Measurements from ENCODE around the gene MEMO1. TPM values are rescaled to one million over a fixed set of nuclear protein-coding genes. Genes with fewer than 3 reads are reported as not detected.
A peak's percentile ranks its signal among the peaks of the same experiment; 100 is the strongest.
"Not testable (repeated sequence)": the region's sequence is repeated elsewhere in the genome, so short reads cannot be mapped to it uniquely, and the experiment has no call there.

The MEMO1 gene
- total RNA-seq, 1 donor, result 28.8 TPM

- DNase-seq (ENCODE audit: low read depth in 2 of 3, low spot score in 2 of 3), result no peak
Observed at GRCh38 chr2:31958140-31958717, 52.6 kb downstream of the MEMO1 start.

- DNase-seq (ENCODE audit: low read depth in 2 of 3, low spot score in 2 of 3), result no peak
Observed at GRCh38 chr2:31957354-31958139, 53.3 kb downstream of the MEMO1 start.

DNA sequence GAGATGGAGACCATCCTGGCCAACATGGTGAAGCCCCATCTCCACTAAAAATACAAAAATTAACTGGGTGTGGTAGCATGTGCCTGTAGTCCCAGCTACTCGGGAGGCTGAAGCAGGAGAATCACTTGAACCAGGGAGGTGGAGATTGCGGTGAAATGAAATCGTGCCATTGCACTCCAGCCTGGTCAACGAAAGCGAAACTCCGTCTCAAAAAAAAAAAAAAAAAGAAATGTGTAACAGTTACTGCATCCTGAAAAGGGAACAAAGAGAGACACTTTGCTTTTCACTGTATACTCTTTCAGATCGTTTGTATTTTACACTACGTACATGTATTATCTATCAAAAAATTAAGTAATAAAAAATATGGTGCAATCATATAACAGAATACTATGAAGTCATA, 53.9 kb downstream of the MEMO1 start:
- peak in 2 of 3 donors; percentile 10 to 17 for DNase-seq (ENCODE audit: low read depth in 2 of 3, low spot score in 2 of 3)

- DNase-seq (ENCODE audit: low read depth in 2 of 3, low spot score in 2 of 3), result no peak
Observed at GRCh38 chr2:31956312-31956711, 54.5 kb downstream of the MEMO1 start.

DNA sequence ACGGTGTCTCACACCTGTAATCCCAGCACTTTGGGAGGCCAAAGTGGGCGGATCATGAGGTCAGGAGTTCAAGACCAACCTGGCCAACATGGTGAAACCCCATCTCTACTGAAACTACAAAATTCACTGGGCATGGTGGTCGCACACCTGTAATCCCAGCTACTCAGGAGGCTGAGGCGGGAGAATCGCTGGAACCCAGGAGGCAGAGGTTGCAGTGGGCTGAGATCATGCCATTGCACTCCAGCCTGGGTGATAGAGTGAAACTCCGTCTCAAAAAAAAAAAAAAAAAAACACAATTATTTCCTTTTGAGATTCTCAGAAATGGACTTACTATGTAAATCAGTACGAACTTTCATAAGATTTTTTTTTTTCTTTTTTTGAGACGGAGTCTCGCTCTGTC, 57.7 kb downstream of the MEMO1 start:
- DNase-seq (ENCODE audit: low read depth in 2 of 3, low spot score in 2 of 3), result not testable (repeated sequence)

GRCh38 chr2:31950946-31951562, 59.8 kb downstream of the MEMO1 start:
- DNase-seq (ENCODE audit: low read depth in 2 of 3, low spot score in 2 of 3), result no peak

- no peak for DNase-seq (ENCODE audit: low read depth in 2 of 3, low spot score in 2 of 3)
Observed at GRCh38 chr2:31947871-31948270, 62.9 kb downstream of the MEMO1 start.

DNA sequence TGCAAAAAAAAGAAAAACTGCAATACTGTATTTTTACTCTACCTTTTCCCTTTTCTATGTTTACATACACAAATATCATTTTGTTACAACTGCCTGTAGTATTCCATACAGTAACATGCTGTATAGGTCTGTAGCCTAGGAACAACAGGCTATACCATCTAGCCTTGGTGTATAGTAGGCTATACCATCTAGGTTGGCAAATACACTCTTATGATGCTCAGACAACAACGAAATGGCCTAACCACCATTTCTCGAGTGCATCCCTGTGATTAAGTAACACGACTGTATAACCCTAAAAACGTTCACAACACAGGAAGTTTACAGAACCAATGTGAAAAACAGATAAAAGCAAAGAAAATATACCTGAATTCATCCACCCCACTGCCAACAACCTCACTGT, 64.0 kb downstream of the MEMO1 start:
- DNase-seq (ENCODE audit: low read depth in 2 of 3, low spot score in 2 of 3), result no peak

DNA sequence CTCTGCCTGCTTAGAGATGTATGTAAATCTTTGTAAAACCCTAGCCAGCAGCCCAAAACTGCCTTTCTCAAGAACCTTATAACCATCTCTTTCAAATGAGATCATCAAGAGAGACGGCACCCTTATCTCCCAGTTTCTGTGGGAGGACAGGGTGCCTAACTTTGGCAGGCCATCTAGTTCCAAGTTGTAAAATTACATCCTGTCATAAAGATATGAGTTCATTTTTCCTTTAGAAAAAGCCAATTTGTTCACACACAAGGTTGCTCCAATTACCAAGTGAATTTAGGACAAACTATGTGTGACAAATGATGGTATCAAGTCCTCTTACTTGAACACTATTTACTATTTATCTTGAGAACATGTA, 65.3 kb downstream of the MEMO1 start:
- DNase-seq (ENCODE audit: low read depth in 2 of 3, low spot score in 2 of 3), result no peak

GRCh38 chr2:31944828-31945571, 65.8 kb downstream of the MEMO1 start:
- no peak for DNase-seq (ENCODE audit: low read depth in 2 of 3, low spot score in 2 of 3)

- DNase-seq (ENCODE audit: low read depth in 2 of 3, low spot score in 2 of 3), result no peak
Observed at GRCh38 chr2:31943636-31944225, 67.1 kb downstream of the MEMO1 start.

DNA sequence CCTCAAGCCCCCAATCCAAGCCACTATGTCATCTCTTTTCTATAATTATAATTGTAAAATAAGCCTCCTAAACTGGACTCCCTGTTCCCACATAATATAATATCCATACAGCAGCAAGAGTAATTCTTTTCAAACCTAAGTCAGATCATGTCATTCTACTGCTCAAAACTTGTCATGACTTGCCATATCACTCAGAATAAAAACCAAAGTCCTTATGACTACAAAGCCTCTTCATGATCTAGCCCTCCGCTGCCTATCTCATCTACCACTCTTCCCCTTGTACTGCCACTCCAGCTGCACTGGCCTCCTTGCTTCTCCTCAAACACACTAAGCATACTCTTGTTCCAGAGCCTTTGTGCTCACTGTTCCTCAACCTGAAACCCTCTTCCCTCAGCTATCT, 69.9 kb downstream of the MEMO1 start:
- no peak for DNase-seq (ENCODE audit: low read depth in 2 of 3, low spot score in 2 of 3)

DNA sequence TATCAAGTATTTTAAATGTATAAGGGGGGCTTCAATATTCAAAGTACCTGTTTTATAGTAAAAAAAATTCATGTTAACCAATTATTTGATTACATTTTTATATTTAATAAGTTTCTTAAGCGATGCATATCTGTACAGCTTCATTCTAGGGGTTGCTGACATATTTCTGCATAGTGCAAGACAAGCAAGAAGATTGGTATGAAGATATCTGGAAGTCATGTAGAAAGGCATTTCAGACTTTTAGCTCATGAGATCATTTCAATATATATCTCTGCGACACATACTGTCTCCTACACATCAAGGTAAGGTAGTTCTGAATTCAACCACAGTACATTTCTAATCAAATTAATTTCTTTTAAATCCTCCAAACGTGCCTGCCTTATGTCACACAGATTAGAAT, 73.1 kb downstream of the MEMO1 start:
- no peak for DNase-seq (ENCODE audit: low read depth in 2 of 3, low spot score in 2 of 3)

DNA sequence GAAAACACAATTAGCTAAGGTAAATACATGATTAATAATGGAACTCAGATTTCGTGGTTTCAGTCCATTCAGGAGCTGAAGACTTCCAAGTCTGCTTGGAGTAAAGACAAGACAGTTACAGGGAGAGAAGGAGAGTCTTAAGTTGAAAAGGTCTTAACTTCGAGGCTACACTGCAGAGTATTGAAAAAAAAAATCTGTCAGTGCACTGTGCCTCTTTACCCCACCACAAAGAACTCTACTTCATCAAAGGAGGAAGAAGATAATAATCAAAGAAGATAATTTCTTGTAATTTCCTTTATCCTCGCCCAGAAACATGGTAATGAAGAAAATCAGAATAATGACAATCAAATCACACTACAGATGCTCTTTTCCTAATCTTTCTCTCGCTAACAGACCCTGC, 75.4 kb downstream of the MEMO1 start:
- no peak for DNase-seq (ENCODE audit: low read depth in 2 of 3, low spot score in 2 of 3)

DNA sequence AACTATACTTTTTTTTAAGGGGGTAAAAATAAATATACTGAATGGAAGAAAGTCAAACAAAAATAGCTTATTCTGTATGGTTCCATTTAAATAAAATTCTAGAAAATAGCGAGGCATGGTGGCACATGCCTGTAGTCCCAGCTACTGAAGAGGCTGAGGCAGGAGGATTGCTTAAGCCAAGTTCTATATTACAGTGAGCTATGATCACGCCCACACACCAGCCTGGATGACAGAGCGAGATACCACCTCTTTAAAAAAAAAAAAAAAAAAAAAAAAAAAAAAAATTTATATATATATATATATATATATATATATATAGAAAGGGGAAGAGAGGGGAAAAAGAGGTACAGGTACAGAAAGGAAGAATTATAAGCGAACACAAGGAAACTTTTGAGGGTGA, 77.7 kb downstream of the MEMO1 start:
- no peak for DNase-seq (ENCODE audit: low read depth in 2 of 3, low spot score in 2 of 3)

DNA sequence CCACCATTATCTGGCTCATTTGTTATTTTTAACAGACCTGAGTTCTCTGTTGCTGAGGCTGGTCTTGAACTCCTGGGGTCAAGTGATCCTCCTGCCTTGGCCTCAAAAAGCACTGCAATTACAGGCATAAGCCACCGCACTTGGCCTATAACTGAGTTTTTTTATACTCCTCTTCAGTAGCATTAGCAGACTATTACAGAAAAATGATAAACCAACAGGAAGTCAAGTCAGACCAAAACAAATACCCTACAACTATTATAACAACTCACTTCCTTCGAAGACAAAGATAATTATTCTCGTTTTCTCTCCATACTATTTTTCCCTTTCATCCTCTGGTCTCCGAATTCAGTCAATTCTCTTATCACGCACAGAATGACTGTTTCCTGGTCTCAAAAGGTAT, 78.2 kb downstream of the MEMO1 start:
- no peak for DNase-seq (ENCODE audit: low read depth in 2 of 3, low spot score in 2 of 3)

- DNase-seq (ENCODE audit: low read depth in 2 of 3, low spot score in 2 of 3), result no peak
Observed at GRCh38 chr2:31931916-31932315, 78.9 kb downstream of the MEMO1 start.

- DNase-seq (ENCODE audit: low read depth in 2 of 3, low spot score in 2 of 3), result no peak
Observed at GRCh38 chr2:31925517-31925916, 85.3 kb downstream of the MEMO1 start.

DNA sequence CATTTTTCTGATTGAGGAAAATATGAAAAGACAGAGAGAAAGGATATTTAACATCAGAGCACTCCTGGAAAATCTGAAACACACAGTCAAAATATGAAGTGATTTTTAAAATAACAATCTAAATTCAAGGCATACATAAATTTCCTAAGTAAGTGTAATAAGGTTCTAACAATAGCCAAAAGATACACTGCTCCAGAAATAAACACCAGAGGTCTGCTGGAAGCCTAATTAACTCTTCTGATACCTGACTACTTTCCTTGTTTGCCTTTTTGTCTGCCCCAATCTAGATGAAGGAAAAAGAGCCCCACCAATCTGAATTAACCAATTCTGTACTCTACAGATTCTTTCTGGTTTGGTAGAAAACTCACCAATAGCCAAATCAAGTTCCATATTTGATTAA, 87.1 kb downstream of the MEMO1 start:
- no peak for DNase-seq (ENCODE audit: low read depth in 2 of 3, low spot score in 2 of 3)

- DNase-seq (ENCODE audit: low read depth in 2 of 3, low spot score in 2 of 3), result no peak
Observed at GRCh38 chr2:31922542-31923408, 88.0 kb downstream of the MEMO1 start.
